Adrenal gland (tissue), 12 donors: ENCODE measurements around the gene THEM5. TPM values are rescaled to one million over a fixed set of nuclear protein-coding genes. Genes with fewer than 3 reads are reported as not detected.
A peak's percentile ranks its signal among the peaks of the same experiment; 100 is the strongest.

Source experiments
- DNase-seq, 7 donors: peaks; one replicate each; pipeline ENCODE4 v3.0.0-alpha.2; 2019 to 2020
- H3K27ac ChIP-seq, 5 donors: fragments of 200-600 bp; sonication (generic) in 4 of 5; 1 replicate in 3 of 5; 2 replicates in 2 of 5; pipeline versions ENCODE4 v1.5.1 to v1.8.0; 2016 to 2020; ENCODE audit warnings: mild to moderate bottlenecking in 1 of 5
- H3K27me3 ChIP-seq: fragments of 200-600 bp; 2 replicates; pipeline ENCODE4 v1.8.0; 2021
- H3K36me3 ChIP-seq, 2 donors: fragments of 200-600 bp; replicated peaks in 1 of 2; 1 replicate in 1 of 2; 2 replicates in 1 of 2; pipeline versions ENCODE4 v1.5.1 to v1.8.0; 2018 to 2022
- H3K4me1 ChIP-seq, 2 donors: fragments of 200-600 bp; replicated peaks in 1 of 2; 1 replicate in 1 of 2; 2 replicates in 1 of 2; pipeline versions ENCODE4 v1.5.1 to v1.8.0; 2018 to 2021
- H3K4me3 ChIP-seq, 4 donors: fragments of 200-600 bp; sonication (generic) in 3 of 4; one replicate each; pipeline ENCODE4 v1.5.1; 2016 to 2018
- H3K9me3 ChIP-seq, 3 donors: fragments of 200-600 bp; sonication (generic) in 1 of 3; replicated peaks in 1 of 3; 1 replicate in 2 of 3; 2 replicates in 1 of 3; pipeline versions ENCODE4 v1.5.1 to v1.8.0; 2016 to 2021
- POLR2A ChIP-seq, 2 donors: fragments of 450-650 bp; IDR thresholded peaks; one replicate each; pipeline ENCODE4 v1.6.1; 2017; ENCODE audit warnings: antibody characterized with exemption in 2 of 2, mild to moderate bottlenecking in 2 of 2, moderate library complexity in 1 of 2
- WGBS, 4 donors: extraction: QIAGEN DNeasy Blood & Tissue Kit in 2 of 4; methylation state at CpG; one replicate each; pipeline versions ENCODE4 v1.1.5 to v1.1.7; 2013 to 2017; 5-methylcytosine and 5-hydroxymethylcytosine counted together
- intact Hi-C, 2 donors: fragments of 100-400 bp; cut with DNase I; formaldehyde crosslinking; loops; one replicate each; pipeline versions ENCODE4 v1.14.1 to v1.15.0; 2022 to 2023
- polyA plus RNA-seq, 3 donors: library from polyadenylated mRNA; stranded (reverse); fragments of 200-250 nt in 2 of 3; fragments of 350-450 nt in 1 of 3; fragmentation: Illumina TruSeq in 1 of 3; extraction: RNeasy Lipid Tissue Mini Kit (QIAGEN cat#74804) in 1 of 3; gene quantifications; one replicate each; pipeline ENCODE4 v1.2.3, GENCODE V29; 2013 to 2014
- total RNA-seq, 9 donors: library from RNA; depleted of rRNA in 4 of 9; stranded (reverse); fragments of >200 nt in 4 of 9; fragments of 120-200 nt in 1 of 9; fragmentation: NEBNext Ultra II Directional in 1 of 9; extraction: Animal tissue kit (Norgen Biotek cat#: 25700) in 1 of 9; gene quantifications; one replicate each; pipeline versions ENCODE4 v1.1.0 to v1.2.4, GENCODE V29; 2013 to 2023
- TF ChIP-seq, protein P1 (sequence below), 6 experiments: fragments of 450-650 bp in 4 of 6; fragments of 200-600 bp in 2 of 6; sonication (generic) in 1 of 6; IDR thresholded peaks; 1 replicate in 5 of 6; 2 replicates in 1 of 6; pipeline versions ENCODE4 v1.5.1 to v1.8.0; 2016 to 2021; ENCODE audit warnings: antibody characterized with exemption in 6 of 6, mild to moderate bottlenecking in 2 of 6, moderate library complexity in 1 of 6
- donor health status: healthy with polysubstance abuse.
- donor health status: Bipolar disorder and iron deficiency.
- donor health status: DM: yes; HTN: yes; CAD: no.
- donor health status: DM: no; HTN: no; CAD: no.
- donor health status: DM: no; HTN: no; CAD: no.
- donor health status: DM: yes; HTN: yes; CAD: no.

The THEM5 gene
- total and polyA plus RNA-seq, 12 donors = not detected

DNA sequence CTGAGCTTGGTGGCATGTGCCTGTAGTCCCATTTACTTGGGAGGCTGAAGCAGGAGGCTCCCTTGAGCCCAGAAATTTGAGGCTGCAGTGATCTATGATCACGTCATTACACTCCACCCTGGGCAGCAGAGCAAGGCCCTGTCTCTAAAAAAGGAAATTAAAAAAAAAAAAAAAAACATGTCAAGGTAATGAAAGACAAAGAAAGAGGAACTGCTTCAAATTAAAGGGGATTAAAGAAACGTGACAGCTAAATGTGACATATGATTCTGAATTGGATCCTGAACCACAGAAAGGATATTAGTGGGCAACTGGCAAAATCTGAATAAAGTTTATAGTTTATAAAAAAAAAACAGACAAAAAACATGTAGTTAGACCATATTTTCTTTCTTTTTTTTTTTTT, 10.1 kb downstream of the THEM5 start:
- DNase-seq = no peak
- TF ChIP-seq, protein P1, sequence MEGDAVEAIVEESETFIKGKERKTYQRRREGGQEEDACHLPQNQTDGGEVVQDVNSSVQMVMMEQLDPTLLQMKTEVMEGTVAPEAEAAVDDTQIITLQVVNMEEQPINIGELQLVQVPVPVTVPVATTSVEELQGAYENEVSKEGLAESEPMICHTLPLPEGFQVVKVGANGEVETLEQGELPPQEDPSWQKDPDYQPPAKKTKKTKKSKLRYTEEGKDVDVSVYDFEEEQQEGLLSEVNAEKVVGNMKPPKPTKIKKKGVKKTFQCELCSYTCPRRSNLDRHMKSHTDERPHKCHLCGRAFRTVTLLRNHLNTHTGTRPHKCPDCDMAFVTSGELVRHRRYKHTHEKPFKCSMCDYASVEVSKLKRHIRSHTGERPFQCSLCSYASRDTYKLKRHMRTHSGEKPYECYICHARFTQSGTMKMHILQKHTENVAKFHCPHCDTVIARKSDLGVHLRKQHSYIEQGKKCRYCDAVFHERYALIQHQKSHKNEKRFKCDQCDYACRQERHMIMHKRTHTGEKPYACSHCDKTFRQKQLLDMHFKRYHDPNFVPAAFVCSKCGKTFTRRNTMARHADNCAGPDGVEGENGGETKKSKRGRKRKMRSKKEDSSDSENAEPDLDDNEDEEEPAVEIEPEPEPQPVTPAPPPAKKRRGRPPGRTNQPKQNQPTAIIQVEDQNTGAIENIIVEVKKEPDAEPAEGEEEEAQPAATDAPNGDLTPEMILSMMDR (IDR thresholded peaks at IDR 0.05) = no peak
- no peak for TF ChIP-seq POLR2A (IDR thresholded peaks at IDR 0.05)
- intact Hi-C loops = no loop called here
- WGBS, 4 donors = 66 to 81% (median 71%) methylated on average over 2 of the region's 2 CpGs
- Histone ChIP-seq H3K27me3 (peaks cover 7% of the 10 kb centered on the region), H3K9me3 (no peaks in the 10 kb centered on the region), H3K27ac (no peak overlapping the region), H3K36me3 (no peaks in the 10 kb centered on the region), H3K4me3 (no peak overlapping the region), H3K4me1 (peaks cover 6 to 18% of the 10 kb centered on the region in 2 donors)

DNA sequence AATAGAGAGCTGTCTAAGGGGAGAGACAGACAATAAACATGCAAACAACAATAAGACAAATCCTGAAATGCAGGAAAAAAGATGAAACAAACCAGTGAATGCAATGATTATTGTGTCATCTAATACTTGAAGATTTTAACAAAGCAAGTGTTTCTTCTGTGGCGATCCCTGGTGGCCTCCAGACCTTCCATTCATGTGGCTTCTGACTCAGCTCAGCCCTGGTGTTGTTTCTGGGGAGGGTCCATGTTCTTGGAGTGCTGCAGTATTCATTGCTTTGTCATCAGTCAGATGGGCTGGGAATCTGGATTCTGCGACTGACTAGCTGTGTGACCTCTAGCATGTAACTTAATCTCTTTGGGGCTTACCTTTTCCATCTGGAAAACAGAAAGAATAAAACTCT, 12.4 kb downstream of the THEM5 start:
- no peak for DNase-seq
- H3K9me3 ChIP-seq = no peaks in the 10 kb centered on the region
- peaks cover 8 to 19% of the 10 kb centered on the region in 2 donors for H3K4me1 ChIP-seq
- intact Hi-C loops = no loop called here
- TF ChIP-seq, protein P1 (IDR thresholded peaks at IDR 0.05) = no peak
- no peak for TF ChIP-seq POLR2A (IDR thresholded peaks at IDR 0.05)
- 84 to 93% (median 88%) methylated on average over 2 of the region's 2 CpGs for whole genome bisulfite sequencing, 4 donors
- peaks cover 9% of the 10 kb centered on the region for H3K27me3 ChIP-seq
- no peak overlapping the region for H3K4me3 ChIP-seq
- H3K36me3 ChIP-seq = no peaks in the 10 kb centered on the region
- H3K27ac ChIP-seq = no peak overlapping the region

DNA sequence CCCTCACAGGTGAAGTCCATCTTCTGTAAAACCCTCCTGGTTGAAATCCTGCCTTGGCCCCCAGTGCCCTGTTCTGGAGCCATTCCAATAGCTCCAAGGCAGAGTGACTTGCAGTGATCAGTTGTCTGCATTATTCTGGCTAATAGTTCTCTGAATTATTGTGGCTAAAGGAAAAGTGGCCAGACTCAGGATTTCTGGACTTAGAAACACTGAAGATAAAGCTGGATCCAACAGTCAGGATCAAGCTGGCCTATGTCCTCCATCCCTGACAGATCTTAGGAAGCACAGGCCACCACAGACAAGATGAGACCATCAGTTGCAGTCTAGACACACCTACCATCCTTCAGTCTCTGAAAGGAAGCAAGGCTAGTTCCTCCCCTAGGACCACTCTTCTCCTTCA, 13.1 kb downstream of the THEM5 start:
- TF ChIP-seq, protein P1 (IDR thresholded peaks at IDR 0.05) = no peak
- no peak for TF ChIP-seq POLR2A (IDR thresholded peaks at IDR 0.05)
- Histone ChIP-seq H3K27me3 (peaks cover 9% of the 10 kb centered on the region), H3K4me3 (no peak overlapping the region), H3K27ac (peak overlapping the region in 1 of 5 donors; percentile 57), H3K36me3 (no peaks in the 10 kb centered on the region), H3K9me3 (no peaks in the 10 kb centered on the region), H3K4me1 (peaks cover 8 to 19% of the 10 kb centered on the region in 2 donors)
- intact Hi-C loops = no loop called here
- DNase-seq = no peak

DNA sequence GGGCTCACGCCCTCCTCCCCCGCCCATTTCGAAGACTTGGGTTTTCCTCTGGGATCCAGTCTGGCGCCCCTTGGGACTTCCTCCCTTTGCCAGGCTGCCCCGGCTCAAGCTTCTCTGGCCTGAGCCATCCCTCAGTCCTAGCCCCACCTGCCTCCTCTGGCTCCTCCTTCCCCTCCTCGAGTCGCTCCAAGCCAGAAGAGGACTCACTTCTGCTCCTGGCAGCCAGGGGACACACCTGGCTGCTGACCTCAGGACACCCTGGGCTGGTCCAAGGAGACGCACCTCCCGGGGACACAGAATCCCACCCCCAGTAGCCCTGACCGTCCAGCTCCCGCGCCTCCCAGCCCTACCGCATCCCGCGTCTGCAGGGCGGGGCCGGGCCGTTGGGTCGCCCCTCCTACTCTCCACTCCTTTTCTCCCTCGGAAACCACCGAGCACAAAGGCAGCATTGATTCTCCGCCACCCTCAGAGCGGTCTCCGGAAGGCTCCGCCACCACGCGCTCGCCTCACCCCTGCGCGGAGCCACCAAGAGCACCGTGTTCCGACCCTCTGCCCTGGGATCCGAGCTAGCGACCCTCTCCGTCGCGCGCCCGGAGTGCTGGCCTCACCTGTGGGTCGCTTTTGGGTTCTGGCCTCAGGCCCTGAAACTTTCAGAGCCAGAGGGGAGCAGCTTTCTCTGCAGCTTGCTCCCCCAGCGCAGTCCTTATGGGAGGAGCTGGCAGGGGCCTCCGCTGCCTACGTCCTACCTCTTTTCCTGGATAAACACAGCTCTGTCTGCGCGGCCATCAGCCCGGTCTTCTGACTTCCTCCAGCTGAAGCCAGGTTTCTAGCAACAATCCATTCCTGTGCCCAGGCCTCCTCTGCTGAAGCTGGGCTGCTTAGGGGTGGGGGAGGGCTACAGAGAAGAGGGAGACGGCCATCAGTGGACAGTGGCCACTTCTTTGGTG, 13.8 kb downstream of the THEM5 start, which contains the start of gene C2CD4D:
TSS of gene C2CD4D (minus strand) at position 364 of the 947 bp plus-strand sequence. CDS start 831 bp downstream, outside the sequence.
- Histone ChIP-seq H3K9me3 (no peaks in the 10 kb centered on the region), H3K4me3 (peak within 1 kb of the TSS in 1 of 4 donors; percentile 60), H3K36me3 (no peaks in the 10 kb centered on the region), H3K4me1 (peaks cover 8 to 19% of the 10 kb centered on the region in 2 donors), H3K27ac (peak within 1 kb of the TSS in 1 of 5 donors; percentile 57), H3K27me3 (peaks cover 9% of the 10 kb centered on the region)
- 18 to 36% (median 27%) methylated on average over 17 to 47 of the region's 47 CpGs for WGBS, 4 donors
- intact Hi-C loops = no loop called here
- DNase-seq = peak in 1 of 7 donors; percentile 65
- TF ChIP-seq, protein P1 (IDR thresholded peaks at IDR 0.05) = no peak
- TF ChIP-seq POLR2A (IDR thresholded peaks at IDR 0.05) = no peak
